ENCODE results near the gene ABR. TPM values are rescaled to one million over a fixed set of nuclear protein-coding genes. Genes with fewer than 3 reads are reported as not detected.

ABR gene
- 32.3 TPM for polyA plus RNA-seq (2012; ENCODE audit: insufficient read depth, insufficient read length)

- DNase-seq (ENCODE audit: low read depth, low spot score): no peak
- peak within 1 kb of the TSS; percentile 44 for H3K4me3 ChIP-seq (ENCODE audit: low read length)
Measured at GRCh38 chr17:1179818-1180742, at the start of gene ABR. Gene ABR, minus strand, starts transcription at chr17:1179981. Its CDS starts 254 bp downstream, at chr17:1179727.

GRCh38 chr17:1229349-1229899 is 49.6 kb upstream of the ABR start:
- H3K4me3 ChIP-seq (ENCODE audit: low read length): no peak overlapping the region
- DNase-seq (ENCODE audit: low read depth, low spot score): no peak

GRCh38 chr17:1228781-1229348 is 49.1 kb upstream of the ABR start:
- DNase-seq (ENCODE audit: low read depth, low spot score): no peak
- no peak overlapping the region for H3K4me3 ChIP-seq (ENCODE audit: low read length)

GRCh38 chr17:1227917-1228780 is 48.4 kb upstream of the ABR start:
- DNase-seq (ENCODE audit: low read depth, low spot score): no peak
- no peak overlapping the region for H3K4me3 ChIP-seq (ENCODE audit: low read length)

- no peak for DNase-seq (ENCODE audit: low read depth, low spot score)
- H3K4me3 ChIP-seq (ENCODE audit: low read length): no peak overlapping the region
Measured at GRCh38 chr17:1227365-1227764, 47.6 kb upstream of the ABR start.

GRCh38 chr17:1226308-1226707 is 46.5 kb upstream of the ABR start:
- H3K4me3 ChIP-seq (ENCODE audit: low read length): no peak overlapping the region
- DNase-seq (ENCODE audit: low read depth, low spot score): no peak

DNA sequence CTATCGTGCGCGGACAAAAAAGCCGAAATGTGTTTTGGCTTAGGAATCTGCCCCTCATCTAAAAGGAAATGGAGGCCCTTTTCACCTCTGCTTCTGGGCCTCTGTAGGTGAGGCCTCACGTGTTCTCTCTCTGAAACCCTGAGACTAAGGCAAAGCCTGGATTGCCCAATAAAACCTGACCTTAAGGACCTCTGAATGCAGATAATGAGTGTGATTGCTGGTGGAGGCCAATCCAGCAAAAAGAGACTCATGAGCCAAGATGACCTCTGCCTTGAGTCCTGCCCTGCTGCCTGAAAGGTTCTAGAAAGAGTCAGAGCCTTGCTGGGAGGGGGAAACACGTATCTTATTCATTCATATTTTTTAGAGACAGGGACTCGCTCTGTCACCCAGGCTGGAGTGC is 44.5 kb upstream of the ABR start:
- DNase-seq (ENCODE audit: low read depth, low spot score): no peak
- H3K4me3 ChIP-seq (ENCODE audit: low read length): no peak overlapping the region

DNA sequence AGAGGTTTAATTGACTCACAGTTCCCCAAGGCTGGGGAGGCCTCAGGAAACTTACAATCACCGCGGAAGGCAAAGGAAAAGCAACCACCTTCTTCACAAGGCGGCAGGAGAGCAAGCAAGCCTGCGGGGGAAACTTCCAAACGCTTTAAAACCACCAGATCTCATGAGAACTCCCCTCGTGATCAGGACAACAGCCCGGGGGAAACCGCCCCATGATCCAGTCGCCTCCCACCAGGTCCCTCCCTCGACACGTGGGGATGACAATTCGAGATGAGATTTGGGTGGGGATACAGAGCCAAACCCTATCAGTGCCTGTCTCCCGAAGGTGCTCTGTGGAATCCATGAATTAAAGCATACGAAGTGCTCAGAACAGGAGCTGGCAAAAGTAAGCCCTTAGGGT is 43.9 kb upstream of the ABR start:
- DNase-seq (ENCODE audit: low read depth, low spot score): no peak
- no peak overlapping the region for H3K4me3 ChIP-seq (ENCODE audit: low read length)

DNA sequence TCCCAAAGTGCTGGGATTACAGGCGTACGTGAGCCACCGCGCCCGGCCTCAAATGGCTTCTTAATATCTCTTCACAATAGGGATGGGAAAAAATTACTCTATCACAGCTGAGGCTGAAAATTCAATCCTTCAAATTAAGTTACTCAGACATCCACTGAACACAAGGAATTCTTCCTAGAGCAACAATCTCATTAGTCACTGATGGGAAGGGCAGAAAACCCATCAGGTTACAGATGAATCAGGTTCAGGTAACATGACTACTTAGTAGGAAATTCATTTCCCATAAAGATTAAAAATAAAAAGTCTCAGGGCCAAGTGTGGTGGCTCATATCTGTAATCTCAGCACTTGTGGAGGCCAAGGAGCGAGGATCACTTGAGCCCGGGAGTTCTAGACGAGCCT is 42.5 kb upstream of the ABR start:
- H3K4me3 ChIP-seq (ENCODE audit: low read length): no peak overlapping the region
- DNase-seq (ENCODE audit: low read depth, low spot score): no peak

GRCh38 chr17:1221209-1221608 is 41.4 kb upstream of the ABR start:
- no peak for DNase-seq (ENCODE audit: low read depth, low spot score)
- no peak overlapping the region for H3K4me3 ChIP-seq (ENCODE audit: low read length)

GRCh38 chr17:1220346-1220745 is 40.6 kb upstream of the ABR start:
- no peak for DNase-seq (ENCODE audit: low read depth, low spot score)
- H3K4me3 ChIP-seq (ENCODE audit: low read length): no peak overlapping the region

- no peak for DNase-seq (ENCODE audit: low read depth, low spot score)
- no peak overlapping the region for H3K4me3 ChIP-seq (ENCODE audit: low read length)
Measured at GRCh38 chr17:1217089-1217385, 37.3 kb upstream of the ABR start.

DNA sequence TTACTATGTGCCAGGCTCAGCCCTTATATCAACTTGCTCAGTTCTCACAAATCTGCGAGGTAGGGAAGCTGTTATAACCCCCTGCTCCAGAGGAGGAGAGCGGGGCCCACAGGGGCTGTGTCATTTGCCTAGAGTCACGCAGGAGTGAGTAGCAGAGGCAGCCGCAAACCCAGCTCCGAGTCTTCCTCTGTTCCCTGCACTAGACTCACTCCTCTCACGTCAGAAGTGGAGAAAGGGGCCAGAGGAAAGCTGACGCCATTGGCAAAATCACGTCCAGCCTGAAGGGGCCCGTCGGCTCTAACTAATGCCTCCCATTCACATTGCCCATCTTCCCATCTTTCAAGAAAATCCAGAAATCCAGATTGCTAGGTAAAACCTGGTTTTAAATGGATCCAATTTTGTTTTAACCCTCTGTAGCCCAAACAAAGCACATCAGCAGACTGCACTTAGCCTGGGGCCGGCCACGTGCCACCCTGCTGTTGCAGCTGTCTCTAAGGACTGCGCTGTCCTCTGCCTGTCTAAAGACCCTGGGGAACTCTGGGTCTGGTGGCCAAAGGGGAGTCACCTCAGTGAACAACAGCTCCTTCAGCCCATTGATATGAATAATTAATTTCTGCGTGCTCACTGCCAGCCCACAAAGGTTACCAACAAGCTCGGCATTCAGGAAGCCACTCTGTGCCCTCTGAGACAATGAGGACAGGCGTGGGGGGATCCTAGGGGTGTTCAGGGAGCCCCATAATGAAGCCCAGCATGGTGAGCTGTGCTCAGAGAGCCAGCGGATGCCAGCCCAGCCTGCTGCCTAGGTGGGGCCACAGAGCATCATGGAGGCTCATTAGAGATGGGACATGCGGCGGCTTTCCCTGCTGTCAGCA is 36.7 kb upstream of the ABR start:
- H3K4me3 ChIP-seq (ENCODE audit: low read length): no peak overlapping the region
- no peak for DNase-seq (ENCODE audit: low read depth, low spot score)

GRCh38 chr17:1212946-1213345 is 33.2 kb upstream of the ABR start:
- H3K4me3 ChIP-seq (ENCODE audit: low read length): no peak overlapping the region
- no peak for DNase-seq (ENCODE audit: low read depth, low spot score)

GRCh38 chr17:1211287-1211686 is 31.5 kb upstream of the ABR start:
- no peak overlapping the region for H3K4me3 ChIP-seq (ENCODE audit: low read length)
- no peak for DNase-seq (ENCODE audit: low read depth, low spot score)

GRCh38 chr17:1208966-1209365 is 29.2 kb upstream of the ABR start:
- no peak for DNase-seq (ENCODE audit: low read depth, low spot score)
- H3K4me3 ChIP-seq (ENCODE audit: low read length): no peak overlapping the region

- no peak for DNase-seq (ENCODE audit: low read depth, low spot score)
Measured at GRCh38 chr17:1206026-1206777, 26.4 kb upstream of the ABR start.

GRCh38 chr17:1203967-1204291 is 24.1 kb upstream of the ABR start:
- H3K4me3 ChIP-seq (ENCODE audit: low read length): no peak overlapping the region
- DNase-seq (ENCODE audit: low read depth, low spot score): no peak

More at GRCh38 chr17:1206026-1206777, 26.4 kb upstream of the ABR start:
- H3K4me3 ChIP-seq (ENCODE audit: low read length): no peak overlapping the region

Data from Jurkat, Clone E6-1 (cell line).